ENCODE measurements around the gene PRR9.

GRCh38 chr1:153212201-153212600 lies 5.2 kb upstream of the PRR9 start:
- TF ChIP-seq CTCF (IDR thresholded peaks at IDR 0.05 in 8 of 11, conservative IDR thresholded peaks at IDR 0.05 in 3 of 11): no peak
- no peak for TF ChIP-seq POLR2A (IDR thresholded peaks at IDR 0.05)
